ENCODE measurements around the gene KDM4B. TPM values are rescaled to one million over a fixed set of nuclear protein-coding genes. Genes with fewer than 3 reads are reported as not detected.

KDM4B gene
- total RNA-seq, 1 experiment from 2014 or later: 43.7 TPM

DNA sequence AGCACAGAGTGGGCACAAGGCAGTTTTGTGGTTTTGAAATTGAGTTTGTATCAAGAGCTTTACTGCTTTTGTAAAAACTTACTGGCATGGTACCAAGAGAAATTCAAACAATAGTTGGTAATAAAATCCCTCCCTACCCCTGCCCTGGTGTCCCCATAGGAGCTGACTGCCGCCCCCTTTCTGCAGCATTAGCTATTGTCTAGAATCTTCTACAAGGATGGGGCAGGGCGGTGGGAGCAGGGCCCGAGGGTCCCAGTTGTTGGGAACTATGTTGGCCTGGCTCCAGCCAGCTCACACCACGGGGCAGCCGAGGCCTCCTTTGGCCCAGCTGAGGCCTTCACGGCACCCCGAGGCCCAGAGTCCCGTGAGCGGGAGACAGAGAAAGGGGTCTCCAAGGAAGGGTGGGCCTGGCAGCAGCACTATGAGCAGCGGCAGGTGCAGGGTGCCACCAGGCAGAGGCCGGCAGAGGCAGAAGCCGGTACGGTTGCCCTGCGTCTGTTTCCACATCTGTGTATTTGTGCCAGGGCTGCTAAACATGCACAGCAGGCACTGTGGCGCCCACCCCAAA lies 57.9 kb downstream of the KDM4B start:
- H3K4me2 ChIP-seq (ENCODE audit: insufficient read depth, insufficient read length, low read length): no peak overlapping the region
- Mint-ChIP-seq H3K9me3 (no peaks in the 10 kb centered on the region), H3K27me3 (ENCODE audit: low read depth) (no peaks in the 10 kb centered on the region; the same call in 1 of the 2 replicates), H3K4me3 (no peak overlapping the region), H3K36me3 (ENCODE audit: insufficient read depth in 1 of 3, low read depth in 3 of 3) (no peaks in the 10 kb centered on the region; a peak in 3 of 7 replicates), H3K27ac (peak overlapping the region in 1 of 3 experiments; percentile 68; a peak in 1 of 7 replicates), H3K4me1 (peaks cover 6 to 23% of the 10 kb centered on the region in 2 experiments)
- no peaks in the 10 kb centered on the region for H3K23me2 ChIP-seq (ENCODE audit: insufficient read length, low read depth, low read length, poor library complexity, severe bottlenecking)
- H3K9me3 ChIP-seq (ENCODE audit: control insufficient read depth, low read depth, low read length): no peaks in the 10 kb centered on the region
- no peak overlapping the region for H2AFZ ChIP-seq (ENCODE audit: low read length)
- H3K23ac ChIP-seq (ENCODE audit: insufficient read length, low read depth, low read length): no peak overlapping the region
- H4K8ac ChIP-seq (replicated peaks; ENCODE audit: insufficient read length, low read depth, low read length): no peak overlapping the region
- no peak overlapping the region for H3K18ac ChIP-seq (ENCODE audit: insufficient read length, low read depth, low read length)
- H2AK5ac ChIP-seq (ENCODE audit: insufficient read length, low read length): no peak overlapping the region
- H3T11ph ChIP-seq (ENCODE audit: low read length): no peak overlapping the region
- no peaks in the 10 kb centered on the region for H3K79me1 ChIP-seq (ENCODE audit: insufficient read depth, low read depth, low read length, poor library complexity, severe bottlenecking)
- H3K14ac ChIP-seq (ENCODE audit: insufficient read depth, low read length): no peak overlapping the region; the same call in 1 of the 2 replicates
- no peak overlapping the region for H3K4ac ChIP-seq (ENCODE audit: low read depth, low read length)
- H3K56ac ChIP-seq (ENCODE audit: insufficient read length, low read depth, low read length): no peak overlapping the region
- TF ChIP-seq, protein P1, sequence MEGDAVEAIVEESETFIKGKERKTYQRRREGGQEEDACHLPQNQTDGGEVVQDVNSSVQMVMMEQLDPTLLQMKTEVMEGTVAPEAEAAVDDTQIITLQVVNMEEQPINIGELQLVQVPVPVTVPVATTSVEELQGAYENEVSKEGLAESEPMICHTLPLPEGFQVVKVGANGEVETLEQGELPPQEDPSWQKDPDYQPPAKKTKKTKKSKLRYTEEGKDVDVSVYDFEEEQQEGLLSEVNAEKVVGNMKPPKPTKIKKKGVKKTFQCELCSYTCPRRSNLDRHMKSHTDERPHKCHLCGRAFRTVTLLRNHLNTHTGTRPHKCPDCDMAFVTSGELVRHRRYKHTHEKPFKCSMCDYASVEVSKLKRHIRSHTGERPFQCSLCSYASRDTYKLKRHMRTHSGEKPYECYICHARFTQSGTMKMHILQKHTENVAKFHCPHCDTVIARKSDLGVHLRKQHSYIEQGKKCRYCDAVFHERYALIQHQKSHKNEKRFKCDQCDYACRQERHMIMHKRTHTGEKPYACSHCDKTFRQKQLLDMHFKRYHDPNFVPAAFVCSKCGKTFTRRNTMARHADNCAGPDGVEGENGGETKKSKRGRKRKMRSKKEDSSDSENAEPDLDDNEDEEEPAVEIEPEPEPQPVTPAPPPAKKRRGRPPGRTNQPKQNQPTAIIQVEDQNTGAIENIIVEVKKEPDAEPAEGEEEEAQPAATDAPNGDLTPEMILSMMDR (conservative IDR thresholded peaks at IDR 0.05): peak; percentile 51
- no peaks in the 10 kb centered on the region for H3K4me1 ChIP-seq (ENCODE audit: insufficient read depth, low read length)
- H2BK5ac ChIP-seq (ENCODE audit: insufficient read length, low read length): no peak overlapping the region
- no peak overlapping the region for H2BK20ac ChIP-seq (ENCODE audit: low read depth, low read length, poor library complexity, severe bottlenecking)
- no CpG with 5 or more reads among the region's 15 CpGs for WGBS (ENCODE audit: extremely low coverage, insufficient read length, low lambda C conversion rate)
- DNase-seq: no peak
- no peaks in the 10 kb centered on the region for H3K27me3 ChIP-seq (ENCODE audit: insufficient read depth, low read length)
- no peak overlapping the region for H2BK12ac ChIP-seq (ENCODE audit: insufficient read length, low read depth, low read length)
- no peak overlapping the region for H3K27ac ChIP-seq (ENCODE audit: insufficient read length, low read depth, low read length)
- no peak overlapping the region for H2BK120ac ChIP-seq (ENCODE audit: low read depth, low read length, poor library complexity, severe bottlenecking)
- H4K20me1 ChIP-seq (ENCODE audit: control insufficient read depth, insufficient read depth, insufficient read length): peaks cover 2% of the 10 kb centered on the region
- H3K79me2 ChIP-seq (ENCODE audit: insufficient read depth, low read length): no peaks in the 10 kb centered on the region
- no peak overlapping the region for H3K9ac ChIP-seq (ENCODE audit: extremely low read depth, insufficient read length, low read length)
- H4K5ac ChIP-seq (ENCODE audit: insufficient read length, low read depth, low read length): no peak overlapping the region
- no peak overlapping the region for H4K91ac ChIP-seq (ENCODE audit: insufficient read length, low read depth, low read length)
- H2BK15ac ChIP-seq (ENCODE audit: low read depth, low read length): no peak overlapping the region
